Epidermal melanocyte (primary cell): Measurements from ENCODE around the gene RNF5.
"Not testable (repeated sequence)": the region's sequence is repeated elsewhere in the genome, so short reads cannot be mapped to it uniquely, and the experiment has no call there.

Experiments used
- DNase-seq: peaks from one replicate; pipeline ENCODE4 v3.0.0; 2011; ENCODE audit warnings: low spot score; ENCODE audit not compliant: insufficient read length

Gene RNF5

GRCh38 chr6:32175322-32175710 lies 2.9 kb upstream of the RNF5 start:
- DNase-seq = no peak

DNA sequence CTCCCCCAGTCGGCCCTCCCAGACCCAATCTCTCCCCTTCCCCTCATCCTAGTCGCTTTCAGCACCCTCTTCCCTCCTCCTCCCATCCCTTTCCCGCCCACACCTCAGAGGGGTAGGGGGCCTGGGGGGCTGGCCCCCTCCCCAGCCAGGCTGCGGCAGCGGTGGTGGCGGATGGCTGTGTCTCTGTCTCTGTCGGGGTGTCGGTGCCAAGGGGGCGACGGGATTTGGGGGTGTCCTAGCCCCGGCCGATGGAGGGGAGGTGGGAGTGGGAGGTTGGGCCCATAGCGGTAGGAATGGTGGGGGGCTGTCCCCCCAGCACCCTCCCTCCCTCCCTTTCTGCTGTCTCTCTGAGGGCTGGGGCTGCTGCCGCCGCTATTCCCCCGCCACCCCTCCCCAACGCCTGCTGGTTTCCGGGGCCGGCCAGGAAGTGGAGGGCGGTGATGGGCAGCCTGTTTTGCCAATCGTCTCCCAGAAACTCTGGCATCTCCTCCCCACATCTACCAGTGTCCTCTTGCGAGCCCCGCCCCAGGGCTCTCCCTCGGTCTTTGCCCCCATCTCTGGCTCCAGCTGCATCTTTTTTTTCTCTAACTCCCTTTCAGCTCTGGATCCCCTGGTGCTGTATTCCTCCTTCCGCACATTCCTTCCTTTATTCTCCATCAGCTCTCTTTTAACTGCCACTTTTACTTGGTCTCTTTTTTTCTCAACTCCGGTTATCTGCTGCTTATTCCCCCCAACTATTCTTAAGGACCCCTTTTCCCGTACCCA lies 2.3 kb upstream of the RNF5 start, which contains the start of gene AGPAT1:
AGPAT1 (minus strand) TSS at position 374 of the 765 bp plus-strand sequence. CDS start 4,588 bp downstream, outside the sequence.
- peak; percentile 98 for DNase-seq

- DNase-seq = no peak
Measured at GRCh38 chr6:32176476-32177182, 1.6 kb upstream of the RNF5 start.

DNA sequence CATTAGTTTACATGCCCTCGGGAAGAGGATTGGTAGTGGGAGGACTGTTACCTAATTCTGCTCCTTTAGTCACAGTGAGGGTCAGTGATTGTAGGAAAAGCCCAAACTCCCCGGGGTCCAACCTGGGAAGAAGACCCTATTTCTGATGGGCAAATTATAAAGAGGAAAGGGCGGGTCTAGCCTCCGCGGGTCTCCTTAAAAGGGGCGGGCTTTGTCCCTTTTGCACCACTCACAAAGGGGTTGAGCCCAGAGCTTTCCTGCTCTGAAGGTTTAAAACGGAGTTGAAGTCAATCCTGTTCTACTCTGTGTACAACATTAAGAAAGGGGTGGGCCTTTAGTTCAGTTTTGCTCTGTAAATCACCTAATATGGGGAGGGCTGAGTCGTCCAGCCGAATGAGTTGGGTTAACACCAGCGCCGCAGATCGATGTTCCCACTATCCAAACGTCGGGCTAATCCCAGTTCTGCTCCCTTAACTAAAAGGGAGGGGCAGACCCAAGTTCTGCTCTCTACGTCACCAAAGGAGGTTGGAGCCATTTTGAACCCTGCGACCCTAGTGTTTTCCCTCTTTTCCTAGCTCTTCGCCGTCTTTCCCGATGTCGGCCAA lies 920 bp upstream of the RNF5 start:
- no peak for DNase-seq

GRCh38 chr6:32178547-32179440 lies 589 bp downstream of the RNF5 start:
- DNase-seq = no peak

GRCh38 chr6:32179766-32180405 lies 1.7 kb downstream of the RNF5 start:
- no peak for DNase-seq

- no peak for DNase-seq
Measured at GRCh38 chr6:32181148-32181702, 3.0 kb downstream of the RNF5 start.

- DNase-seq = no peak
Measured at GRCh38 chr6:32181915-32182529, 3.8 kb downstream of the RNF5 start.

DNA sequence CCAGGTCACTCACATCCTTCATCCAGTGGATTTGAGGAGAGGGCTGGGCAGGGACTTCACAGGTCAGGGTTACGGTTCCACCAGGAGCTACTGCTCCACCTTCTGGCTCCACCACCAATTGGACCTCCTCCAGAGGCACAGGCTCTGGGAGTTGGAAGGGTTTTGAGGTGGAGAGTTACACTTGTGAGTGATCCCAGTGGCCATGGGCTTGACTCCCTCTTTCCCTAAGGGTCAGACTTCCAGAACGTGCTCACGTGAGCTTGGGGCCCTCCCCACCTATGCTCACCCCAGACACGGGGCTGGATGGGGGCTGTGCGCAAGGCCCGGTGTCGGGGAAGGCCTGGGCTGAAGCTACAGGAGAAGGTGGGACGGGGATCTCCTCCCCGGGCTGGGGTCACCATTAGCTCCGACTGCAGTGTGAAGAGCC lies 4.4 kb downstream of the RNF5 start:
- DNase-seq = no peak

DNA sequence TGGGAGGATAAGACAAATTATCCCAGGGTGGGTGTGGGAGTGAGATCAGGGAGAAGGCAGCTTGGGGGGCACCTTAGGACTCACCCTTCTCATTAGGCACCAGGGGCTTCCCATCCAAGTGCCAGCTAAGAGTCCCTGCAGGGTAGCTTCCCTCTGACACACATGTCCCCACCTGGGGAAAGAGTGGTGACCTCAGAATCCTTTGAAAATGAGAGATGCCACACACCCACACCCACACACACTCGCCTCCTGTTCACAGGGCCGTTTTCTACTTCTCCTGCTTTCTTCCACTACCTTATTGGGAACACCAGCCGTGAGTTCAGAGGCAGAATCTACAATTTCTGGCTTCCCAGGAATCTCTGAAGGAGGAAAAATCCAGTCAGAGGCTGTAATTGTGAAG lies 4.8 kb downstream of the RNF5 start:
- DNase-seq = no peak

GRCh38 chr6:32183483-32184083 lies 5.4 kb downstream of the RNF5 start:
- DNase-seq = no peak

GRCh38 chr6:32184084-32184640 lies 6.0 kb downstream of the RNF5 start, which contains the start of gene AGER:
Gene AGER (minus strand): TSS chr6:32184253. CDS start chr6:32184222, 31 bp downstream.
- DNase-seq = no peak

GRCh38 chr6:32185681-32186131 lies 7.5 kb downstream of the RNF5 start:
- DNase-seq = not testable (repeated sequence)

- DNase-seq = not testable (repeated sequence)
Measured at GRCh38 chr6:32186151-32186840, 8.1 kb downstream of the RNF5 start.

DNA sequence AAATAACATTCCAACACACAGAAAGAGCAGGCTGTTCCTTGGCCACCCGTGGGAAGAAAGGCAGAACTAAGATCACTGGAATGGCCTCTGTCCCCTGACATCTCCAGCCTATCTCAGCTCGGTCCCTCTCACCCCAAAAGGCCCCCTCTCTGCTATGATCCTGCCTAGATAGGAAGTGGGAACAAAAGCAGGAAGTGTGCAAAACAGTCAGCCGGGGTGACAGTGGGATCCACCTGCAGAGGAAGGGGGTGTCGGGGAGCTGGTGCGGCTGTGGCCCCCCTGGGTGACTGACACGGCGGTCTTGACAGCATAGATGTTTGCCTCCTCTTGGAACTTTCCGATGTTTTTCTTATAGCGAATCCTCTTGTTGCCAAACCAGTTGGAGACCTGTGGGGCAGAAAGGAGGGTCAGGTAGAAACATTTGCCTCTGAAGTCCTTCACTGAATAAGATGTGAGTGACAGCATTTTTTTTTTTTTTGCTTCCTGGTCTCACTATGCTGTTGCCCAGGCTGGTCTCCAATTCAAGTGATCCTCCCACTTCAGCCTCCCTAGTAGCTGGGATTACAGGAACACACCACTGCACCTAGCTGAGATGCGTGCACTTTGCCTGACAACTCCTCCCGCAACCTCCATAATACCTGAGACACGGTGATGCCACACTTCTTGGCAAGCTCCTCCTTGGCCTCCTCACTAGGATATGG lies 9.0 kb downstream of the RNF5 start:
- DNase-seq = no peak

- DNase-seq = not testable (repeated sequence)
Measured at GRCh38 chr6:32187725-32188380, 9.6 kb downstream of the RNF5 start.

GRCh38 chr6:32188381-32189068 lies 10.3 kb downstream of the RNF5 start:
- DNase-seq = no peak
